Breast epithelium (tissue), 3 donors: ENCODE measurements around the gene SARNP.

Source experiments
- POLR2A ChIP-seq: fragments of 450-650 bp; IDR thresholded peaks from one replicate; pipeline ENCODE4 v1.6.1; 2016; ENCODE audit warnings: antibody characterized with exemption, mild to moderate bottlenecking, moderate library complexity
- POLR2AphosphoS5 ChIP-seq, 3 donors: sonication (generic); formaldehyde crosslinking; IDR thresholded peaks; one replicate each; pipeline ENCODE4 v1.6.1; 2017; ENCODE audit warnings: antibody characterized with exemption in 3 of 3

- TF ChIP-seq POLR2A: no peak
- TF ChIP-seq POLR2AphosphoS5 (IDR thresholded peaks at IDR 0.05): no peak
Measured at GRCh38 chr12:55847033-55847432, 29.5 kb upstream of the SARNP start.
